ENCODE data around the gene TMEM39A.

Gene TMEM39A

DNA sequence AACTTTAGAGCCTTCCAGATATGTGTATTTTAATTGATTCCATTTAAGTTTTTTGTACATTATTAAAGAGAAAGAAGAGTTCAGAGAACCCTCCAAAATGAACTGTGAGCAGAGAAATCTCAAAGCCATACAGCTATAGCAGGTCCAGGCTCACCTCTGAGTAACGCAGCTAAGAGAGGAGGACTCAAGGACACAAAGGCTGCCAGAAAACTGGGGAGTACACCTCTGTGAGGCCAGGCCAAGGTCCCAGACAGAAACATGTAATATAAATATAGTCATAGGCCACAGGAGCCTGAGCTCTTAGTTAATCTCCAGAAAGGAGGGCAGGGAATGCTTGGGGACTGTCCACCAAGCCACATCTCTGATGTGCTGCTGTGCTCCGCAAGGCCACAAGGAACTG is 66.5 kb downstream of the TMEM39A start:
- DNase-seq = no peak

DNA sequence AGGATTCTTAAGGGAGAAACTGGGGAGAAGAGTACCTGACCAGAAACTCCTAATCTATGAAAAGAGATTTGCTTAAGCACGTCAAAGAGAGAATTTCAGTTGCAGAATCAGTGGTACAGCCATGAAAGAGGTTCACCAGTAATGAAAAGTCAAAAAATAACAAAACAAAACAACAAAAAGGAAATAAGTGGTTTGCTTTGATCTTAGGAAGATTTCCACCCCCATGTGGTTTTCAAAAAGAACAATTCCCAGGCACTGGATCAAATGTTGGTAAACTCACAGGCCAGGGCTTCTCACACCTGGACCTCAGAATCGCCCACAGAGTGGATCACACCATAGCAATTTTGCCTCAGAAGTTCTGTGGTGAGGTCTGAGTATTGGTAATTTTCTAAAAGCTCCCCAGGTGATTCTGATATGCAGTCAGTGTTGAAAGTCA is 67.5 kb downstream of the TMEM39A start:
- no peak for DNase-seq

DNA sequence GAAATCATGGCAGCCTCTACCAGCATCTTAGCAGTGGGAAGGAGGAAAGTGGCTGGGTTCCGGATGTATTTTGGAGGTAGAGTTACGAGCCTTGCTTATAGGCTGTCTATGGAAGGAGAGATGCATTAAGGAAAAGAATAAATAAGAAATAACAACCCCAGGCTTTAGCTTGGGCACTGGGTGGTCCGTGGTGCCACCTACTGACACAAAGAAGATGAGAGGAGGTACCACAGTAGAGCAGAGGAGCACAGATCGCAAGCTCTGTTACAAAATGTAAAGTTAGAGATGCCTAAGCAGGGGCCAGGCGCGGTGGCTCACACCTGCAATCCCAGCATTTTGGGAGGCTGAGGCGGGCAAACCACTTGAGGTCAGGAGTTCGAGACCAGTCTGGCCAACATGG is 74.8 kb downstream of the TMEM39A start:
- DNase-seq = no peak

DNA sequence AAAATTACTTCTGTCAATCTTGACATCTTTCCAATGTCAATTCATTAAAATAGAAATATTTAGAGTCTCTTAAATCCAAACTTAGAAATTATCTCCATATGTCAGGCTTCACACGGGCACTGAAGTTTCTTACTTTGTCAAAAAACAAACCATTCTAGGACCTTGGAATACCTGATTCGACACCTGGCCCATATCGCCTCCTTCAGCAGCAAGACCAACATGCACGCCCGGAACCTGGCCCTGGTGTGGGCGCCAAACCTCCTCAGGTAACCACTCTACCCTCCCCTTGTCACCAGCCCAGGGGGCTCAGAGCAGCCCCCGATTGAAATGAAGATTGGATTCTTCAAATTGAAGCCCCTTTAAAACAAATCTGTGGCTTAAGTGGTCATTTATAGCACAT is 81.3 kb downstream of the TMEM39A start:
- no peak for DNase-seq

DNA sequence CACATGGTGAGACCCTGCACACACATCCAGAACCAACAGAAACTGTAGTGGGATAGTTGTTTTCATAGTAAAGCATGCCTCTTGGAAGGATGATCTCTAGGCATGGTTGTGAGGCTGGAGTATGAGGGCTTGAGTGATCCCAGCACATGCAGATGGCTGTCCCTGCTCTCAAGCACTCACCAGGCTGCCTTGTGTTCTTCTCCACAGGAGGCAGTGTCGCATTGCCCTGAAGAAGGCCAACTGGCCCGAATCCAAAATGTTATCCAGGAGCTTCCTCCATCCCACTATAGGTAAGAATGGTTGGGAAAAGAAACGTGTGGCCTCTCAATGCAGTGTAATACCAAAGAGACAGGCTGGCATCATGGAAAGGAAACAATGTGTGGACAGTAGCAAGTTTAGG is 82.7 kb downstream of the TMEM39A start:
- no peak for DNase-seq
